ENCODE data around the gene SP110.

- TF ChIP-seq CTCF (IDR thresholded peaks at IDR 0.05) = no peak
- no peak for TF ChIP-seq POLR2A (IDR thresholded peaks at IDR 0.05)
Observed at GRCh38 chr2:230156782-230157699, 62.7 kb downstream of the SP110 start.
